Fibroblast of the aortic adventitia (primary cell): ENCODE results near the gene MRPS5. TPM values are rescaled to one million over a fixed set of nuclear protein-coding genes. Genes with fewer than 3 reads are reported as not detected.
"Not testable (repeated sequence)": the region's sequence is repeated elsewhere in the genome, so short reads cannot be mapped to it uniquely, and the experiment has no call there.

Experiments used
- DNase-seq: peaks from one replicate; pipeline ENCODE4 v3.0.0-alpha.2; 2010; ENCODE audit warnings: low read depth
- H3K4me3 ChIP-seq: 2 replicates; pipeline ENCODE4 v1.5.1; 2011; ENCODE audit warnings: low read depth, mild to moderate bottlenecking, control low read depth, low read length, moderate library complexity
- CTCF ChIP-seq: IDR thresholded peaks from 2 replicates; pipeline ENCODE4 v1.5.1; 2011; ENCODE audit warnings: mild to moderate bottlenecking, low read length, control low read depth, inconsistent platforms; ENCODE audit not compliant: insufficient read depth
- total RNA-seq: library from RNA; depleted of rRNA; stranded (reverse); fragments of >200 nt; gene quantifications from 2 replicates; pipeline ENCODE4 v1.2.3, GENCODE V29; 2012; ENCODE audit warnings: low replicate concordance

Gene MRPS5
- total RNA-seq, 1 donor = 30.4 TPM

DNA sequence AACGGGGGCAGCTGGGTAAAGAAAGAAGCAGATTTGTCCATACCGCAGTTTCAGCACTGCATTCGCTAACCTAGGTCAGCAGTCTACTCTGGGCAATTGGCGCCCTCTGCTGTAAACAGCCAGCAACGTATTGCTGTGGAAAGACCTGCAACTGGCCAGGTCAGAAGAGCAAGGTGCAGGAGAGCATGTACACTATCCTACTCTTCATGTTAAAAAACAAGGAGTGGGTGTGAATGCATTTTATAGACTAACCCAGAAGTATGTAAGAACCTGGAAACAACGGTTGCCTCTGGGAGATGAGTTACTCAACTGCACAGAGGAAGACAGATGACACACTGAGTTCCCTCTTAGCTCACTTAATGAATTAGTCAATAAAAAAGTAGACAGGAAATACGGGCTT, 6.2 kb downstream of the MRPS5 start:
- peak; percentile 71 for DNase-seq
- TF ChIP-seq CTCF = peak; percentile 86
- H3K4me3 ChIP-seq = no peak overlapping the region

GRCh38 chr2:95113464-95113863, 8.1 kb downstream of the MRPS5 start:
- no peak overlapping the region for H3K4me3 ChIP-seq
- TF ChIP-seq CTCF = no peak
- no peak for DNase-seq

GRCh38 chr2:95110395-95110794, 11.2 kb downstream of the MRPS5 start:
- TF ChIP-seq CTCF = no peak
- no peak for DNase-seq
- H3K4me3 ChIP-seq = no peak overlapping the region

DNA sequence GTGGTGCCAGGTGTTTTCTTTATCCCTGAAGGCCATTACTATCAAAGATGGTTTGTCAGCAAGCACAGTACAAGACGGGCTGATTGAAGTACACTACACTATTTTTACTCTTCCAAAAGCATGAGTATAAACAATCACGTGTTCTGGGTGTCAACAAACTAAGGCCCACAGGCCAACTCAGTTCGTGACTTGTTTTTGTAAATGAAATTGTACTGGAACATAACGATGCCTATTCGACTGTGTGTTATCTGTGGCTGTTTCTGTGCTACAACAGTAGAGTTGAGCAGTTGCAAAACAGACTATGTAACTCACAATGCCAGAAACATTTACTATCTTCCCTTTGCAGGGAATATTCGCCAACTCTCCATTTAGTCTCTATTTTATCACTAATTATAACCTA, 12.3 kb downstream of the MRPS5 start:
- no peak overlapping the region for H3K4me3 ChIP-seq
- TF ChIP-seq CTCF = no peak
- DNase-seq = no peak

DNA sequence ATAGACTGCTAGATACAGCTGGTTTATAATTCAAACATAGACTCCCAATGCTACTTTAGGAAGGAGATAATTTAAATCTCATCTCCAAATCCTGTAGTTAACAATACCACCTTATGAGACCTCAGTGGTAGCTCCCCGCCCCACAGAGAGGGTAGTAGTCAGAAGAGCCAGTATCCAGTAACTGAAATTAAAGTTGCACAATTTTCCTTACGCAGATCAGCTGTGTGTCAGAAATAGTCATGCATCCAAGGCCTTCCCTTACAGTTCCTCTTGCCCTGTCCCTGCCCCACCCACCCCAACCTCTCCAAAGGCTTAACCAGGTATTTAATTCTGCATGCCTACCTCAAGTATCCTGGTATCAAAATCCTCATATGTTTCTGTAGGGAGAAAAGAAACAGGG, 15.5 kb downstream of the MRPS5 start:
- no peak overlapping the region for H3K4me3 ChIP-seq
- TF ChIP-seq CTCF = no peak
- no peak for DNase-seq

DNA sequence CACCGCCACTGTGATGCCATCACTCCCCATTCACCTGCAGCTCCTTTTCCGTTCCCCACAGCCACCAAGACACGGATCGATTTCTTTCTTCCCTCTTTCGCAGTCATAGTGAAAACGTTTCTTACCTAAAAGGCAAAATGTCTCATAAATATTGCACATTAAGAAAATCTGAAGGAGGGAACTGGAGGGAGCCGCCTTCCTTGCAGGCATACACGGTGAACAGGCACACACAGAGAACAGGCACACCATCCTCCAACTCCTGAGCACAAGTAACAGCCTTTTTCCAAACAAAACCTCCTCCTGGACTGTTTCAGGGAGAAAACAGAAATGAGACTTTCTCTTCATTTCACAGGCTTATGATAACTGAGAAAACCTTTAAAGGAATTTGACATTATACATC, 17.0 kb downstream of the MRPS5 start:
- no peak for TF ChIP-seq CTCF
- no peak overlapping the region for H3K4me3 ChIP-seq

DNA sequence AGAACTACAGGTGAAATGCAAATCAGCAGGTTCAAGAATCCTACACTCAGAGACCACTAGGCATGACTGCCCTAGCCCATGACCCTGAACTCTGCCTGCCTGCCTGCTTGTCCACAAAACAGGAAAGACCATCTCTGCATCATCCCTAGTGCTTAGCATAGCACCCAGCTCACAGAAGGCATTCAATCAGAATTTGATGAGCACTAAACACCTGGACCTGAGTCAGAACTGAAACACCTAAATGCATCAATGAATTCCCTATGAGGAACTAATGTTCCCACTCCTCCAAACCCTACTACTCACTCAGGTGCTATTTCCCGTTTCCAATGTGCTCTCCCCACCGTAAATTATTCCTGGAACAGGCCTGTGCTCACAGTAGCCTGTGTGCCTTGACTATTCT, 21.7 kb downstream of the MRPS5 start:
- H3K4me3 ChIP-seq = no peak overlapping the region
- no peak for TF ChIP-seq CTCF
- DNase-seq = no peak

More for the DNA sequence above, 17.0 kb downstream of the MRPS5 start:
- DNase-seq = no peak

GRCh38 chr2:95098273-95098672, 23.3 kb downstream of the MRPS5 start:
- not testable (repeated sequence) for DNase-seq, H3K4me3 ChIP-seq
